Measurements from ENCODE around the gene CHD5.

The CHD5 gene

GRCh38 chr1:6179564-6180175, 451 bp downstream of the CHD5 start:
- Histone ChIP-seq H4K5ac (ENCODE audit: low read length) (no peak overlapping the region), H3K4me2 (ENCODE audit: low read length) (peak overlapping the region; percentile 42), H3K18ac (ENCODE audit: low read length) (no peak overlapping the region), H3K9ac (ENCODE audit: low read length) (no peak overlapping the region), H2AK5ac (ENCODE audit: low read length) (no peak overlapping the region), H3K27ac (ENCODE audit: low read depth, low read length) (no peak overlapping the region), H2BK5ac (ENCODE audit: low read length) (no peak overlapping the region), H3K79me1 (ENCODE audit: low read length) (no peaks in the 10 kb centered on the region), H3K79me2 (ENCODE audit: control insufficient read depth, insufficient read depth, low read length) (no peaks in the 10 kb centered on the region), H3K27me3 (ENCODE audit: insufficient read depth, low read length, poor library complexity) (peaks cover 13% of the 10 kb centered on the region), H3K23ac (ENCODE audit: low read length) (no peak overlapping the region), H4K8ac (ENCODE audit: low read depth, low read length) (no peak overlapping the region), H2BK120ac (ENCODE audit: low read depth, low read length) (no peak overlapping the region), H3K36me3 (ENCODE audit: control insufficient read depth, insufficient read depth, low read length) (no peaks in the 10 kb centered on the region), H3K4me3 (ENCODE audit: low read length) (no peak overlapping the region), H3K4me1 (ENCODE audit: control insufficient read depth, low read depth, low read length) (no peaks in the 10 kb centered on the region), H3K56ac (ENCODE audit: low read length) (no peak overlapping the region), H2BK15ac (replicated peaks; ENCODE audit: low read depth) (no peak overlapping the region), H3K4ac (ENCODE audit: low read depth, low read length) (no peak overlapping the region)
- no peak for DNase-seq
- WGBS (ENCODE audit: extremely low coverage, insufficient coverage, low lambda C conversion rate): no CpG with 5 or more reads among the region's 92 CpGs

- H4K8ac ChIP-seq (ENCODE audit: low read depth, low read length): no peak overlapping the region
- H3K4me3 ChIP-seq (ENCODE audit: low read length): no peak overlapping the region
- H3K36me3 ChIP-seq (ENCODE audit: control insufficient read depth, insufficient read depth, low read length): no peaks in the 10 kb centered on the region
- H3K9ac ChIP-seq (ENCODE audit: low read length): no peak overlapping the region
- H4K5ac ChIP-seq (ENCODE audit: low read length): no peak overlapping the region
- WGBS (ENCODE audit: extremely low coverage, insufficient coverage, low lambda C conversion rate): no CpG with 5 or more reads among the region's 51 CpGs
- H3K4me1 ChIP-seq (ENCODE audit: control insufficient read depth, low read depth, low read length): no peaks in the 10 kb centered on the region
- H2BK15ac ChIP-seq (replicated peaks; ENCODE audit: low read depth): no peak overlapping the region
- no peak overlapping the region for H3K23ac ChIP-seq (ENCODE audit: low read length)
- no peak overlapping the region for H2AK5ac ChIP-seq (ENCODE audit: low read length)
- no peak overlapping the region for H2BK5ac ChIP-seq (ENCODE audit: low read length)
- no peak overlapping the region for H2BK120ac ChIP-seq (ENCODE audit: low read depth, low read length)
- peak overlapping the region; percentile 7 for H3K56ac ChIP-seq (ENCODE audit: low read length)
- no peak overlapping the region for H3K27ac ChIP-seq (ENCODE audit: low read depth, low read length)
- no peak overlapping the region for H3K18ac ChIP-seq (ENCODE audit: low read length)
- no peaks in the 10 kb centered on the region for H3K79me1 ChIP-seq (ENCODE audit: low read length)
- DNase-seq: peak; percentile 30
- no peak overlapping the region for H3K4ac ChIP-seq (ENCODE audit: low read depth, low read length)
- H3K4me2 ChIP-seq (ENCODE audit: low read length): no peak overlapping the region
- no peaks in the 10 kb centered on the region for H3K79me2 ChIP-seq (ENCODE audit: control insufficient read depth, insufficient read depth, low read length)
- peaks cover 13% of the 10 kb centered on the region for H3K27me3 ChIP-seq (ENCODE audit: insufficient read depth, low read length, poor library complexity)
Observed at GRCh38 chr1:6178751-6179563, 1.2 kb downstream of the CHD5 start.

GRCh38 chr1:6177681-6178380, 2.3 kb downstream of the CHD5 start:
- Histone ChIP-seq H2BK120ac (ENCODE audit: low read depth, low read length) (no peak overlapping the region), H4K5ac (ENCODE audit: low read length) (no peak overlapping the region), H2AK5ac (ENCODE audit: low read length) (no peak overlapping the region), H3K23ac (ENCODE audit: low read length) (no peak overlapping the region), H3K4ac (ENCODE audit: low read depth, low read length) (no peak overlapping the region), H3K27me3 (ENCODE audit: insufficient read depth, low read length, poor library complexity) (peaks cover 13% of the 10 kb centered on the region), H3K4me2 (ENCODE audit: low read length) (no peak overlapping the region), H3K4me3 (ENCODE audit: low read length) (no peak overlapping the region), H3K27ac (ENCODE audit: low read depth, low read length) (no peak overlapping the region), H3K79me2 (ENCODE audit: control insufficient read depth, insufficient read depth, low read length) (no peaks in the 10 kb centered on the region), H3K79me1 (ENCODE audit: low read length) (no peaks in the 10 kb centered on the region), H3K9ac (ENCODE audit: low read length) (no peak overlapping the region), H2BK5ac (ENCODE audit: low read length) (no peak overlapping the region), H4K8ac (ENCODE audit: low read depth, low read length) (no peak overlapping the region), H3K4me1 (ENCODE audit: control insufficient read depth, low read depth, low read length) (no peaks in the 10 kb centered on the region), H2BK15ac (replicated peaks; ENCODE audit: low read depth) (no peak overlapping the region), H3K18ac (ENCODE audit: low read length) (no peak overlapping the region), H3K36me3 (ENCODE audit: control insufficient read depth, insufficient read depth, low read length) (no peaks in the 10 kb centered on the region), H3K56ac (ENCODE audit: low read length) (no peak overlapping the region)
- WGBS (ENCODE audit: extremely low coverage, insufficient coverage, low lambda C conversion rate): no CpG with 5 or more reads among the region's 18 CpGs
- no peak for DNase-seq

- no peaks in the 10 kb centered on the region for H3K79me1 ChIP-seq (ENCODE audit: low read length)
- H3K56ac ChIP-seq (ENCODE audit: low read length): no peak overlapping the region
- H3K36me3 ChIP-seq (ENCODE audit: control insufficient read depth, insufficient read depth, low read length): no peaks in the 10 kb centered on the region
- H2BK120ac ChIP-seq (ENCODE audit: low read depth, low read length): no peak overlapping the region
- no peak overlapping the region for H2AK5ac ChIP-seq (ENCODE audit: low read length)
- H4K8ac ChIP-seq (ENCODE audit: low read depth, low read length): no peak overlapping the region
- no peak overlapping the region for H3K4ac ChIP-seq (ENCODE audit: low read depth, low read length)
- WGBS (ENCODE audit: extremely low coverage, insufficient coverage, low lambda C conversion rate): no CpG with 5 or more reads among the region's 5 CpGs
- peaks cover 13% of the 10 kb centered on the region for H3K27me3 ChIP-seq (ENCODE audit: insufficient read depth, low read length, poor library complexity)
- H3K23ac ChIP-seq (ENCODE audit: low read length): no peak overlapping the region
- no peak overlapping the region for H3K18ac ChIP-seq (ENCODE audit: low read length)
- H2BK5ac ChIP-seq (ENCODE audit: low read length): no peak overlapping the region
- no peaks in the 10 kb centered on the region for H3K4me1 ChIP-seq (ENCODE audit: control insufficient read depth, low read depth, low read length)
- no peak overlapping the region for H3K4me3 ChIP-seq (ENCODE audit: low read length)
- H4K5ac ChIP-seq (ENCODE audit: low read length): no peak overlapping the region
- no peak overlapping the region for H3K27ac ChIP-seq (ENCODE audit: low read depth, low read length)
- no peaks in the 10 kb centered on the region for H3K79me2 ChIP-seq (ENCODE audit: control insufficient read depth, insufficient read depth, low read length)
- no peak overlapping the region for H3K4me2 ChIP-seq (ENCODE audit: low read length)
- H2BK15ac ChIP-seq (replicated peaks; ENCODE audit: low read depth): no peak overlapping the region
- no peak overlapping the region for H3K9ac ChIP-seq (ENCODE audit: low read length)
- DNase-seq: no peak
Observed at GRCh38 chr1:6176779-6177178, 3.3 kb downstream of the CHD5 start.

GRCh38 chr1:6175411-6175828, 4.7 kb downstream of the CHD5 start:
- no peak overlapping the region for H2BK5ac ChIP-seq (ENCODE audit: low read length)
- H3K79me2 ChIP-seq (ENCODE audit: control insufficient read depth, insufficient read depth, low read length): no peaks in the 10 kb centered on the region

More at GRCh38 chr1:6175411-6175828, 4.7 kb downstream of the CHD5 start:
- no peak overlapping the region for H3K4me3 ChIP-seq (ENCODE audit: low read length)
- no peaks in the 10 kb centered on the region for H3K36me3 ChIP-seq (ENCODE audit: control insufficient read depth, insufficient read depth, low read length)
- no CpG with 5 or more reads among the region's 6 CpGs for whole genome bisulfite sequencing (ENCODE audit: extremely low coverage, insufficient coverage, low lambda C conversion rate)
- no peak overlapping the region for H3K4ac ChIP-seq (ENCODE audit: low read depth, low read length)
- peaks cover 9% of the 10 kb centered on the region for H3K27me3 ChIP-seq (ENCODE audit: insufficient read depth, low read length, poor library complexity)
- H3K27ac ChIP-seq (ENCODE audit: low read depth, low read length): no peak overlapping the region
- H3K4me1 ChIP-seq (ENCODE audit: control insufficient read depth, low read depth, low read length): no peaks in the 10 kb centered on the region
- no peak overlapping the region for H4K8ac ChIP-seq (ENCODE audit: low read depth, low read length)
- H2BK15ac ChIP-seq (replicated peaks; ENCODE audit: low read depth): no peak overlapping the region
- no peak overlapping the region for H3K9ac ChIP-seq (ENCODE audit: low read length)
- H3K79me1 ChIP-seq (ENCODE audit: low read length): no peaks in the 10 kb centered on the region
- no peak overlapping the region for H3K23ac ChIP-seq (ENCODE audit: low read length)
- H3K56ac ChIP-seq (ENCODE audit: low read length): no peak overlapping the region
- H4K5ac ChIP-seq (ENCODE audit: low read length): no peak overlapping the region
- no peak for DNase-seq
- no peak overlapping the region for H2AK5ac ChIP-seq (ENCODE audit: low read length)
- H3K4me2 ChIP-seq (ENCODE audit: low read length): no peak overlapping the region
- no peak overlapping the region for H3K18ac ChIP-seq (ENCODE audit: low read length)
- no peak overlapping the region for H2BK120ac ChIP-seq (ENCODE audit: low read depth, low read length)
